SK-N-SH (cell line): ENCODE data around the gene TMEM72. TPM values are rescaled to one million over a fixed set of nuclear protein-coding genes. Genes with fewer than 3 reads are reported as not detected.

Experiments
- CTCF ChIA-PET: fragments of 300-600, 350-600 bp; formaldehyde crosslinking; extraction: SDS; loops from one replicate; lab custom pipeline; 2021; lab: Yijun Ruan, JAX
- POLR2A ChIA-PET: fragments of 350-600 bp; sonication (Branson Sonifier 250); formaldehyde crosslinking; extraction: SDS; loops from one replicate; lab custom pipeline; 2020; ENCODE audit warnings: antibody characterized with exemption, inconsistent platforms; lab: Yijun Ruan, JAX
- DNase-seq: peaks from one replicate; pipeline ENCODE4 v3.0.0; 2012
- H2AFZ ChIP-seq: fragments of 200-600 bp; sonication (generic); 2 replicates; pipeline ENCODE4 v1.8.1; 2016; ENCODE audit warnings: antibody characterized with exemption, mild to moderate bottlenecking, low read depth
- H3F3A ChIP-seq: fragments of 200-600 bp; sonication (generic); replicated peaks from 2 replicates; pipeline ENCODE3; 2016; ENCODE audit warnings: antibody characterized with exemption, mild to moderate bottlenecking; ENCODE audit not compliant: insufficient read depth
- H3K27ac ChIP-seq, 2 experiments: fragments of 200-500 bp in 1 of 2; fragments of 200-600 bp in 1 of 2; sonication (Bioruptor generic) in 1 of 2; sonication (generic), shearing (Covaris generic) in 1 of 2; 2 replicates each; pipeline versions ENCODE4 v1.5.1 to v1.6.1; 2014 to 2016; ENCODE audit warnings: low read depth in 2 of 2, inconsistent platforms in 1 of 2, low read length in 1 of 2, mild to moderate bottlenecking in 1 of 2, mixed read lengths in 1 of 2
- H3K27me3 ChIP-seq: fragments of 200-600 bp; sonication (generic), shearing (Covaris generic); 2 replicates; pipeline ENCODE4 v1.6.1; 2016; ENCODE audit warnings: mixed run types; ENCODE audit not compliant: insufficient read depth
- H3K36me3 ChIP-seq, 2 experiments: fragments of 200-500 bp in 1 of 2; fragments of 200-600 bp in 1 of 2; sonication (Bioruptor generic) in 1 of 2; sonication (generic) in 1 of 2; replicated peaks in 1 of 2; 2 replicates each; pipeline versions ENCODE3 to v1.5.1; 2014 to 2016; ENCODE audit warnings: low read length in 1 of 2, mild to moderate bottlenecking in 1 of 2; ENCODE audit not compliant: insufficient read depth in 2 of 2, control insufficient read depth in 1 of 2
- H3K4me1 ChIP-seq, 2 experiments: fragments of 200-500 bp in 1 of 2; fragments of 200-600 bp in 1 of 2; sonication (Bioruptor generic) in 1 of 2; sonication (generic), shearing (Covaris generic) in 1 of 2; 2 replicates each; pipeline versions ENCODE4 v1.5.1 to v1.6.1; 2014 to 2016; ENCODE audit warnings: low read depth in 1 of 2, low read length in 1 of 2, mixed run types in 1 of 2; ENCODE audit not compliant: insufficient read depth in 2 of 2, control insufficient read depth in 1 of 2
- H3K4me2 ChIP-seq: fragments of 200-600 bp; sonication (generic), shearing (Covaris generic); 2 replicates; pipeline ENCODE4 v1.6.1; 2017; ENCODE audit warnings: mixed run types
- H3K4me3 ChIP-seq, 2 experiments: fragments of 200-500 bp in 1 of 2; fragments of 200-600 bp in 1 of 2; sonication (Bioruptor generic) in 1 of 2; sonication (generic), shearing (Covaris generic) in 1 of 2; 2 replicates each; pipeline versions ENCODE4 v1.5.1 to v1.8.1; 2014 to 2016; ENCODE audit warnings: low read depth in 2 of 2, inconsistent platforms in 1 of 2, low read length in 1 of 2, mild to moderate bottlenecking in 1 of 2, mixed read lengths in 1 of 2, moderate library complexity in 1 of 2
- H3K79me2 ChIP-seq: fragments of 200-600 bp; sonication (generic); 2 replicates; pipeline ENCODE4 v1.8.1; 2017; ENCODE audit warnings: mild to moderate bottlenecking; ENCODE audit not compliant: insufficient read depth
- H3K9ac ChIP-seq: fragments of 200-600 bp; sonication (generic); 2 replicates; pipeline ENCODE4 v1.6.1; 2017; ENCODE audit warnings: mixed run types
- H3K9me2 ChIP-seq: fragments of 200-600 bp; sonication (generic); 2 replicates; pipeline ENCODE4 v1.6.1; 2017; ENCODE audit warnings: mixed run types
- H3K9me3 ChIP-seq: fragments of 200-600 bp; sonication (generic); 2 replicates; pipeline ENCODE4 v1.6.1; 2017; ENCODE audit warnings: mixed run types, mild to moderate bottlenecking, moderate library complexity
- H4K20me1 ChIP-seq: fragments of 200-600 bp; sonication (generic); 2 replicates; pipeline ENCODE4 v1.6.1; 2017; ENCODE audit warnings: mild to moderate bottlenecking, mixed run types; ENCODE audit not compliant: insufficient read depth
- EP300 ChIP-seq, 2 experiments: IDR thresholded peaks; 2 replicates each; pipeline versions ENCODE4 v1.4.0 to v1.6.1; 2012; ENCODE audit warnings: borderline replicate concordance in 1 of 2, low read depth in 1 of 2, low read length in 1 of 2
- FOXJ3 ChIP-seq: sonication (generic); formaldehyde crosslinking; IDR thresholded peaks from 2 replicates; pipeline ENCODE4 v1.5.1; 2020; ENCODE audit warnings: mild to moderate bottlenecking, missing genetic modification reagents
- GABPA ChIP-seq: IDR thresholded peaks from 2 replicates; pipeline ENCODE4 v1.4.0; 2012; ENCODE audit warnings: low read depth, mild to moderate bottlenecking
- GATA2 ChIP-seq: sonication (generic); formaldehyde crosslinking; IDR thresholded peaks from 2 replicates; pipeline ENCODE4 v1.5.0; 2020; ENCODE audit warnings: mild to moderate bottlenecking, missing genetic modification reagents
- NFIC ChIP-seq: IDR thresholded peaks from 2 replicates; pipeline ENCODE4 v1.4.0; 2012; ENCODE audit warnings: borderline replicate concordance
- REST ChIP-seq: IDR thresholded peaks from 2 replicates; pipeline ENCODE4 v1.6.1; 2012; ENCODE audit warnings: mild to moderate bottlenecking, low read depth, low read length, moderate library complexity
- RXRA ChIP-seq: IDR thresholded peaks from 2 replicates; pipeline ENCODE4 v1.4.0; 2012; ENCODE audit warnings: low read depth, mild to moderate bottlenecking, borderline replicate concordance
- SIN3A ChIP-seq: IDR thresholded peaks from 2 replicates; pipeline ENCODE4 v1.6.1; 2012; ENCODE audit warnings: low read depth, mild to moderate bottlenecking, low read length, moderate library complexity, borderline replicate concordance
- TAF1 ChIP-seq: IDR thresholded peaks from 2 replicates; pipeline ENCODE4 v1.6.1; 2012; ENCODE audit warnings: low read depth, mild to moderate bottlenecking, low read length, moderate library complexity, borderline replicate concordance
- TEAD4 ChIP-seq: IDR thresholded peaks from 2 replicates; pipeline ENCODE4 v1.4.0; 2012; ENCODE audit warnings: mild to moderate bottlenecking, borderline replicate concordance; ENCODE audit not compliant: insufficient read depth
- ZBTB33 ChIP-seq: IDR thresholded peaks from 2 replicates; pipeline ENCODE4 v1.4.0; 2012; ENCODE audit warnings: low read depth, borderline replicate concordance
- WGBS: methylation state at CpG from one replicate; pipeline ENCODE4 v1.1.6; 2017; ENCODE audit warnings: low lambda C conversion rate; 5-methylcytosine and 5-hydroxymethylcytosine counted together
- polyA plus RNA-seq, 3 experiments: library from polyadenylated mRNA; depleted of rRNA; stranded (reverse); fragments of >200 nt; gene quantifications; 2 replicates each; pipeline ENCODE4 v1.2.3, GENCODE V29; 2012
- TF ChIP-seq, protein P1 (sequence below): IDR thresholded peaks from 2 replicates; pipeline ENCODE4 v1.4.0; 2012; ENCODE audit warnings: low read depth, borderline replicate concordance

The TMEM72 gene
- polyA plus RNA-seq, 1 of the 3 experiments (the other 2 are of a cell fraction): not detected

DNA sequence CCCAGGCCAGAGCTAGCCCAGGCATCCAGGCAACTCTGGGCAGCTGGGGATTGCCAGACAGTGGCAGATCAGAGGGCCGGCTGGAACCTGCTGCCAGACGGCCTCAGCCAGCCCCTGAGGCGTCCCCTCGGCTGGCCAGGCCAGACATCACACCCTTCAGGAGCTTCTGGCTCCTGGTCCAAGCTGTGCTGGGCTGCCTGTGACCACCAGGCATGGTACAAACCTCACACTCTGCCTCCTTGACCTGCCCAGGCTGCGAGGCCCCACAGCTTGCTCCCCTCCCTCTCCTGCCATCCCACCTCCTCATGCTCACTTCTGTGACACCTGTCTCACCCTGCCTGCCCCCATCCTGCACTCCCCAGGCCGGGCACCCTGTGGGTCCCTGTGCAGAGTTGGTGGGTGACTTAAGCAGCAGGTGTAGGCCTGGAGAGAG lies 61.8 kb downstream of the TMEM72 start:
- ChIA-PET POLR2A (no interaction called here), CTCF (interaction anchor here (1.1 to 10.6 kb wide), 3 partner anchors 9 to 40 kb away, joined by 5 to 121 read pairs (median 7); no protein-coding TSS in a partner anchor)
- H4K20me1 ChIP-seq: no peaks in the 10 kb centered on the region
- no peaks in the 10 kb centered on the region for H3F3A ChIP-seq
- H3K4me2 ChIP-seq: no peak overlapping the region
- no peaks in the 10 kb centered on the region for H3K27me3 ChIP-seq
- H3K27ac ChIP-seq: no peak overlapping the region; a peak in 1 of 4 replicates
- H3K79me2 ChIP-seq: peaks cover 6% of the 10 kb centered on the region
- H3K36me3 ChIP-seq: peaks cover 0 to 11% of the 10 kb centered on the region in 2 experiments
- H3K9me2 ChIP-seq: no peaks in the 10 kb centered on the region
- no peak overlapping the region for H3K9ac ChIP-seq
- no peak overlapping the region for H2AFZ ChIP-seq
- H3K9me3 ChIP-seq: no peaks in the 10 kb centered on the region
- TF ChIP-seq GABPA (no peak), TAF1 (no peak), NFIC (no peak), RXRA (no peak), GATA2 (CRISPR knock-in tag) (no peak), REST (no peak), SIN3A (no peak), FOXJ3 (CRISPR knock-in tag) (no peak), ZBTB33 (no peak), TEAD4 (no peak), EP300 (IDR thresholded peaks at IDR 0.05; ENCODE audit: borderline replicate concordance in 1 of 2, low read depth in 1 of 2, low read length in 1 of 2) (no peak)
- TF ChIP-seq, protein P1, sequence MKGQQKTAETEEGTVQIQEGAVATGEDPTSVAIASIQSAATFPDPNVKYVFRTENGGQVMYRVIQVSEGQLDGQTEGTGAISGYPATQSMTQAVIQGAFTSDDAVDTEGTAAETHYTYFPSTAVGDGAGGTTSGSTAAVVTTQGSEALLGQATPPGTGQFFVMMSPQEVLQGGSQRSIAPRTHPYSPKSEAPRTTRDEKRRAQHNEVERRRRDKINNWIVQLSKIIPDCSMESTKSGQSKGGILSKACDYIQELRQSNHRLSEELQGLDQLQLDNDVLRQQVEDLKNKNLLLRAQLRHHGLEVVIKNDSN: no peak
- DNase-seq: no peak
- WGBS: 67% methylated on average over 1 of the region's 6 CpGs
- H3K4me1 ChIP-seq: peaks cover 18 to 28% of the 10 kb centered on the region in 2 experiments; a peak in 3 of 4 replicates
- H3K4me3 ChIP-seq: no peak overlapping the region
